ENCODE results near the gene CSF1R. TPM values are rescaled to one million over a fixed set of nuclear protein-coding genes. Genes with fewer than 3 reads are reported as not detected.

The CSF1R gene
- polyA plus RNA-seq, 1 donor (not counting 4 experiments of a cell fraction or from before 2014, with no cell fraction given), result not detected

DNA sequence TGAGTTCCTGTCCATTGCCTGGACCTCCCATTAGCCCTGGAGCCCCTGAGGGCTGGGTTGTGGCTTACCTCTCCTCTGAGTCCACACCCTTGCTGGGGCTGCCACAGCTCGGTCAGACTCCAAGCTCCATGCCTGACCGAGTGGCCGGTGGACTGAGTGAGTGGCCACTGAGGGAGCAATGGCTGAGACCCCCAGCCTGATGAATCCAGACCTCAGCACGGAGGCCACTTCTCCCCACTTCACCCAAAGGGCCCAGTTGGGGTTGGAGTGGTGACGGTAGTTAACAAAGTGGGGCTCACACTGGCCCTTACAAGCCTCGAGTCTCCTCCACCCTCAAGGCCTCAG lies 40.5 kb upstream of the CSF1R start:
- no peak for TF ChIP-seq EZH2 (IDR thresholded peaks at IDR 0.05; ENCODE audit: low read length)
- TF ChIP-seq, protein P1, sequence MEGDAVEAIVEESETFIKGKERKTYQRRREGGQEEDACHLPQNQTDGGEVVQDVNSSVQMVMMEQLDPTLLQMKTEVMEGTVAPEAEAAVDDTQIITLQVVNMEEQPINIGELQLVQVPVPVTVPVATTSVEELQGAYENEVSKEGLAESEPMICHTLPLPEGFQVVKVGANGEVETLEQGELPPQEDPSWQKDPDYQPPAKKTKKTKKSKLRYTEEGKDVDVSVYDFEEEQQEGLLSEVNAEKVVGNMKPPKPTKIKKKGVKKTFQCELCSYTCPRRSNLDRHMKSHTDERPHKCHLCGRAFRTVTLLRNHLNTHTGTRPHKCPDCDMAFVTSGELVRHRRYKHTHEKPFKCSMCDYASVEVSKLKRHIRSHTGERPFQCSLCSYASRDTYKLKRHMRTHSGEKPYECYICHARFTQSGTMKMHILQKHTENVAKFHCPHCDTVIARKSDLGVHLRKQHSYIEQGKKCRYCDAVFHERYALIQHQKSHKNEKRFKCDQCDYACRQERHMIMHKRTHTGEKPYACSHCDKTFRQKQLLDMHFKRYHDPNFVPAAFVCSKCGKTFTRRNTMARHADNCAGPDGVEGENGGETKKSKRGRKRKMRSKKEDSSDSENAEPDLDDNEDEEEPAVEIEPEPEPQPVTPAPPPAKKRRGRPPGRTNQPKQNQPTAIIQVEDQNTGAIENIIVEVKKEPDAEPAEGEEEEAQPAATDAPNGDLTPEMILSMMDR (optimal IDR thresholded peaks at IDR 0.05 in 1 of 3, IDR thresholded peaks at IDR 0.05 in 1 of 3, conservative IDR thresholded peaks at IDR 0.05 in 1 of 3; ENCODE audit: extremely low read depth in 1 of 3, insufficient read depth in 2 of 3, low read length in 3 of 3), result no peak
- Histone ChIP-seq H4K20me1 (ENCODE audit: control insufficient read depth, extremely low read depth, insufficient read depth, low read length) (no peaks in the 10 kb centered on the region), H3K4me1 (ENCODE audit: control insufficient read depth, extremely low read depth, insufficient read depth, low read length) (peaks cover 7% of the 10 kb centered on the region), H2AFZ (ENCODE audit: control insufficient read depth, low read length) (no peak overlapping the region), H3K36me3 (ENCODE audit: control insufficient read depth in 2 of 2, extremely low read depth in 1 of 2, insufficient read depth in 2 of 2, low read length in 2 of 2) (no peaks in the 10 kb centered on the region), H3K4me3 (ENCODE audit: control insufficient read depth in 2 of 3, extremely low read depth in 1 of 3, insufficient read depth in 2 of 3, low read depth in 1 of 3, low read length in 3 of 3) (no peak overlapping the region), H3K9me3 (ENCODE audit: control insufficient read depth, low read depth, low read length) (no peaks in the 10 kb centered on the region), H3K79me2 (ENCODE audit: control insufficient read depth, insufficient read depth, low read length) (no peaks in the 10 kb centered on the region), H3K4me2 (ENCODE audit: control insufficient read depth, extremely low read depth, insufficient read depth, low read depth, low read length) (no peak overlapping the region), H3K27ac (ENCODE audit: control insufficient read depth, insufficient read depth, low read length) (no peak overlapping the region), H3K9me1 (ENCODE audit: control insufficient read depth, extremely low read depth, insufficient read depth, low read length) (no peaks in the 10 kb centered on the region), H3K9ac (ENCODE audit: control insufficient read depth, extremely low read depth, insufficient read depth, low read length) (no peak overlapping the region), H3K27me3 (ENCODE audit: control insufficient read depth, extremely low read depth, insufficient read depth, low read length) (no peaks in the 10 kb centered on the region)
- dilution Hi-C loops (cut with MboI; ENCODE audit: extremely low pct_ligation_motif_present, low sequenced_read_pairs), result no loop called here
- DNase-seq (ENCODE audit: low read depth, low spot score) (no peak), FAIRE-seq (no peak)

DNA sequence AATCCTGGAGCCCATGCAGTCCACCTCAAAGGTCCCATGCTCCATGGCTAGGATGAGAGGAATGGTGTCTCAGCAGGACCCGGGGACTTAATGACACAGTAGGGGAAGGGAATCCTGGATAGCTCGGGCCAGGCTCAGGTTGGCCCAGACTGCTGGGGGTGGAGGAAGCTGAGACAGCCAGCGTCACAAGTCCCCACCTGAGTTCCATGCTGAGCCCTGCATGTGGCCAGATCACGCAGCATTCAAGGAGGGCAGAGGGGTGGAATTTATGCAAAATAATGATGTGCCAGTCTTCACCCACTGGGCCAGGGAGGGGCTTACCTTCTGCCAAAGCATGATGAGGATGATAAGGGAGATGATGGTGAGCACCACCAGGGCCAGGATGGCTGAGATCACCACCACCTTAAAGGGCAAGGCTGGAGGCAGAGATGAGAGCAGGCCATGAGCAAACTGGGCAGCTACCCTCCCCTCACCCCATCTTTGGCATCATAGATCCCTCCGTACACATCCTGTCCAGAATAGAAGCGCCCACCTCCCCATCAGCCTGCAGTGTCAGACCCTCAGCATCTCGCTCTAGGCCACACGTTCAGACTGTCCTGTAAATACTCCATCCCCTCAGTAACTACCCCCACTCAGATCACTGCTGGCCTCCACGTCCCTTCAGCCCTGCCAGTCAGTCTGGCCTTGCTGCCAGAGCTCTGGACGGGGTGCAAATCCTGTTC lies 40.0 kb upstream of the CSF1R start:
- Histone ChIP-seq H4K20me1 (ENCODE audit: control insufficient read depth, extremely low read depth, insufficient read depth, low read length) (no peaks in the 10 kb centered on the region), H3K9me1 (ENCODE audit: control insufficient read depth, extremely low read depth, insufficient read depth, low read length) (no peaks in the 10 kb centered on the region), H2AFZ (ENCODE audit: control insufficient read depth, low read length) (no peak overlapping the region), H3K27me3 (ENCODE audit: control insufficient read depth, extremely low read depth, insufficient read depth, low read length) (no peaks in the 10 kb centered on the region), H3K79me2 (ENCODE audit: control insufficient read depth, insufficient read depth, low read length) (no peaks in the 10 kb centered on the region), H3K4me1 (ENCODE audit: control insufficient read depth, extremely low read depth, insufficient read depth, low read length) (peaks cover 7% of the 10 kb centered on the region), H3K36me3 (ENCODE audit: control insufficient read depth in 2 of 2, extremely low read depth in 1 of 2, insufficient read depth in 2 of 2, low read length in 2 of 2) (no peaks in the 10 kb centered on the region), H3K9me3 (ENCODE audit: control insufficient read depth, low read depth, low read length) (no peaks in the 10 kb centered on the region), H3K4me3 (ENCODE audit: control insufficient read depth in 2 of 3, extremely low read depth in 1 of 3, insufficient read depth in 2 of 3, low read depth in 1 of 3, low read length in 3 of 3) (no peak overlapping the region), H3K9ac (ENCODE audit: control insufficient read depth, extremely low read depth, insufficient read depth, low read length) (no peak overlapping the region), H3K27ac (ENCODE audit: control insufficient read depth, insufficient read depth, low read length) (no peak overlapping the region), H3K4me2 (ENCODE audit: control insufficient read depth, extremely low read depth, insufficient read depth, low read depth, low read length) (no peak overlapping the region)
- dilution Hi-C loops (cut with MboI; ENCODE audit: extremely low pct_ligation_motif_present, low sequenced_read_pairs), result no loop called here
- TF ChIP-seq, protein P1 (optimal IDR thresholded peaks at IDR 0.05 in 1 of 3, IDR thresholded peaks at IDR 0.05 in 1 of 3, conservative IDR thresholded peaks at IDR 0.05 in 1 of 3; ENCODE audit: extremely low read depth in 1 of 3, insufficient read depth in 2 of 3, low read length in 3 of 3), result no peak
- no peak for TF ChIP-seq EZH2 (IDR thresholded peaks at IDR 0.05; ENCODE audit: low read length)
- FAIRE-seq (no peak), DNase-seq (ENCODE audit: low read depth, low spot score) (no peak)
